HG03135 (cell line): ENCODE data around the gene SMIM9.
"Not testable (repeated sequence)": the region's sequence is repeated elsewhere in the genome, so short reads cannot be mapped to it uniquely, and the experiment has no call there.

Source experiments
- ATAC-seq: cut with Tn5 transposase; IDR thresholded peaks from one replicate; pipeline ENCODE4 v1.9.1; 2021; ENCODE audit warnings: mild to moderate bottlenecking, moderate library complexity; ENCODE audit not compliant: unreplicated experiment

SMIM9 gene

GRCh38 chrX:154816326-154816898 lies 18.1 kb downstream of the SMIM9 start:
- ATAC-seq, result not testable (repeated sequence)

- no peak for ATAC-seq
These were observed 19.1 kb downstream of the SMIM9 start for GRCh38 chrX:154815274-154815818.

- no peak for ATAC-seq
These were observed 20.7 kb downstream of the SMIM9 start for GRCh38 chrX:154813801-154814200.

GRCh38 chrX:154812341-154813101 lies 21.9 kb downstream of the SMIM9 start:
- no peak for ATAC-seq

GRCh38 chrX:154809939-154810665 lies 24.4 kb downstream of the SMIM9 start:
- no peak for ATAC-seq

- ATAC-seq, result no peak
These were observed 27.5 kb downstream of the SMIM9 start for GRCh38 chrX:154806837-154807501.

- ATAC-seq, result peak; percentile 30
These were observed 28.8 kb downstream of the SMIM9 start for GRCh38 chrX:154805696-154806091.

GRCh38 chrX:154804957-154805695 lies 29.3 kb downstream of the SMIM9 start, which contains the start of gene MPP1:
Gene MPP1, minus strand, starts transcription at chrX:154805485. Its CDS starts 112 bp downstream, at chrX:154805373.
- ATAC-seq, result peak; percentile 91

GRCh38 chrX:154804261-154804956 lies 30.1 kb downstream of the SMIM9 start:
- ATAC-seq, result no peak

GRCh38 chrX:154802947-154803346 lies 31.5 kb downstream of the SMIM9 start:
- no peak for ATAC-seq

GRCh38 chrX:154800478-154801210 lies 33.8 kb downstream of the SMIM9 start:
- ATAC-seq, result no peak

GRCh38 chrX:154799556-154800348 lies 34.7 kb downstream of the SMIM9 start:
- no peak for ATAC-seq

- no peak for ATAC-seq
These were observed 37.5 kb downstream of the SMIM9 start for GRCh38 chrX:154797006-154797405.

GRCh38 chrX:154795016-154795415 lies 39.4 kb downstream of the SMIM9 start:
- ATAC-seq, result no peak

- no peak for ATAC-seq
These were observed 41.2 kb downstream of the SMIM9 start for GRCh38 chrX:154793084-154793795.

GRCh38 chrX:154791939-154792338 lies 42.5 kb downstream of the SMIM9 start:
- no peak for ATAC-seq

GRCh38 chrX:154791467-154791866 lies 43.0 kb downstream of the SMIM9 start:
- ATAC-seq, result no peak

- ATAC-seq, result no peak
These were observed 48.7 kb downstream of the SMIM9 start for GRCh38 chrX:154785716-154786115.
